ENCODE data around the gene GPR132. TPM values are rescaled to one million over a fixed set of nuclear protein-coding genes. Genes with fewer than 3 reads are reported as not detected.

Gene GPR132
- total and polyA plus RNA-seq, 2 of the 8 experiments (the other 6 are each of a cell fraction or from before 2014, with no cell fraction given), result 0.11 TPM; not detected in 1

GRCh38 chr14:105080161-105080560 is 14.9 kb upstream of the GPR132 start (continued):
- TF ChIP-seq CHD7 (IDR thresholded peaks at IDR 0.05; ENCODE audit: insufficient replicate concordance, low read length) (no peak), BCL11A (IDR thresholded peaks at IDR 0.05; ENCODE audit: low read depth in 2 of 2, low read length in 2 of 2) (no peak)

All from H1 (cell line).